ENCODE data around the gene CRYGD.
"Not testable (repeated sequence)": the region's sequence is repeated elsewhere in the genome, so short reads cannot be mapped to it uniquely, and the experiment has no call there.

Gene CRYGD

DNA sequence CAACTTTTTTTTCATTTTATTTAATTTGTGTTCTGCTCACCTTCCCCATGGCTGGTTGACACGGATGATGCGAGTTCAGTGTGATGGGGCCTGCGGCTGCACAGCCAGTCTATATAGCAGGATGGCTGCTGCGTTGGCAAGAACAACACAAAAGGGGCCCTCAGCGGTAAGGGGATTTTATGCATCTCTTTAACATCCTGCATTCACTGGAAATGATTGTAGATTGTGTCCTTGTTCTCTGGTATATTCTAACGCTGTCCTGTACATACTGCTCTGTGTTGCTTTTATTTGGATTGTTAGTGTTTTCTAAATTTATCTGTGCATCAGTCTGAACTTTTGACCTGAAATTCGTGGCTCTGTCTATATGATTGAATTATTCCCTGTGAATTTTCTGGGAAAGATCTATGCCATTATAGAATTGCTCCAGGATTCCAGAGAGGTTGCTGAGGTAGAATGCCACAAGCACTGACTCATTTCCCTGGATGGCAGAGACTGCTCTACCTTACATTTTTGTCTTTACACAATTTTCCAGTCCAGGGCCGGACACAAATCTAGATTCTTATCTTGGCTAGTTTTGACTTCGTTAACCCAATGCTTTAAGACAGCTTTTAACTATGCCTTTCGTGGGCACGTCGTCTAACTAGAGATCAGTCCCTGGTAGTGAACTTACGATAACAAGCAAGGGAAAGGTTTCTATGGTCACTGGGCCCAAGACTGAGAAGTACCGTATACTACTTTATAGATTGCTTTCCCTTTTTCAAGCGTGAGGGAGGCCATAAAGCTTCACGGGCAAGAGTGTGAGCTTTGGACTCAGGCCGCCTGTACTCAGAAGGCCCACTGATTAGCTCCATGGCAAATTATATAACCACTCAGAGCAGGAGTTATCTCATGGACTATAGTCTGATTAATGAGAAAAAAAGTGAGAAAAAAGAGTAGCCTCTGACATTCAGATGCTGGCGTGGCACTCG lies 5.7 kb upstream of the CRYGD start, which contains the start of gene CRYGC:
CRYGC (minus strand) TSS at position 85 of the 968 bp plus-strand sequence; CDS start at position 49, 36 bp downstream.
- no peak for DNase-seq

- no peak for DNase-seq
Measured at GRCh38 chr2:208128136-208128535, 3.8 kb upstream of the CRYGD start.

DNA sequence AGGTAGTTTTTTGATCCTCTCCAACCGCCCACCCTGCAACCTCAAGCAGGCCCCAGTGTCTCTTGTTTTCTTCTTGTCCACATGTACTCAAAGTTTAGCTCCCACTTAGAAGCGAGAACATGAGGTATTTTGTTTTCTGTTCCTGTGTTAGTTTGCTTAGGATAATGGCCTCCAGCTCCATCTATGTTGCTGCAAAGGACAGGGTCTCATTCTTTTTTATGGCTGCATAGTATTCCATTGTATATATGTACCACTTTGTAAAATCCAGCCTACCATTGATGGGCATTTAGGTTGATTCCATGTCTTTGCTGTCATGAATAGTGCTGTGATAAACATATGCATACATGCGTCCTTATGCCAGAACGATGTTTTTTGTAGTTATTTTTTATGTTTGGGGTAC lies 2.8 kb upstream of the CRYGD start:
- no peak for DNase-seq

GRCh38 chr2:208125251-208125650 lies 927 bp upstream of the CRYGD start:
- no peak for DNase-seq

- no peak for DNase-seq
Measured at GRCh38 chr2:208122248-208122647, 2.1 kb downstream of the CRYGD start.

DNA sequence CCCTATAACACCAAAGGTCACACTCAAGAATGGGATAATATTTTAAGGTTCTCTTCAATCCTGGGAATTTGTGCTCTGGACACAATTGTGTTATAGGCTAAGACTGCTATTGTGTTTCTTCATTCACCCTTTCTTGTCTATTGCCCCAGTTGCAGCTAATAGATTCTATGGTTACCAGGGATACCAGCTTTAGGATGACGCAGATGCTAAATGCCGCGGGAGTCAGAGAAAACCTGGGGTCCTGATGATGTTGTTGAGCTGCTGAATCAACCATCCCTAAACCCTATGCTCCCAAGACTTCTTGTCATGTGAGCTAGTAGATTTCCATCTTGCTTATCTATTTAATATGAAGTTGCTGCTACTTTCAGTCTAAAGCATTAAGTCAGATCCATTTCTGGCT lies 5.4 kb downstream of the CRYGD start:
- DNase-seq: no peak

- DNase-seq: not testable (repeated sequence)
Measured at GRCh38 chr2:208117390-208117789, 6.9 kb downstream of the CRYGD start.

DNA sequence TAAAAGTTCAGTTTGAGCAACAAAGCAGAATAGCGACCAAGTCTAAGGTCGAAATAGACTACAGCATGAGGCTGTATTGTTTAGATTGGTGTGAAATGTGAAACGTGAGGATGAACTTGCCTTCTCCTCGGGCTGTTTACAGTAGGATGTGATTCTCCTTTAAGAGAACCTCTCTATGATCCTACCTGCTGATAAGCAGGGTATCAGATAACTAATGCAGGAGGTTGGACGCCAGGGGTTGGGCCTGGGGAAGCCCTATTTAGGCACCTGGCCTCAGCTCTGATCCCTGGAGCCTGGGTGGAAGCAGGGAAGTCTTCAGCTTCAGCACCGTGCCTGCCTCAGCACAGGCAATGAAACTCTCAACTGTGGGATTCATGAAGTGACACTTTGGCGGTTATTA lies 11.4 kb downstream of the CRYGD start:
- no peak for DNase-seq

DNA sequence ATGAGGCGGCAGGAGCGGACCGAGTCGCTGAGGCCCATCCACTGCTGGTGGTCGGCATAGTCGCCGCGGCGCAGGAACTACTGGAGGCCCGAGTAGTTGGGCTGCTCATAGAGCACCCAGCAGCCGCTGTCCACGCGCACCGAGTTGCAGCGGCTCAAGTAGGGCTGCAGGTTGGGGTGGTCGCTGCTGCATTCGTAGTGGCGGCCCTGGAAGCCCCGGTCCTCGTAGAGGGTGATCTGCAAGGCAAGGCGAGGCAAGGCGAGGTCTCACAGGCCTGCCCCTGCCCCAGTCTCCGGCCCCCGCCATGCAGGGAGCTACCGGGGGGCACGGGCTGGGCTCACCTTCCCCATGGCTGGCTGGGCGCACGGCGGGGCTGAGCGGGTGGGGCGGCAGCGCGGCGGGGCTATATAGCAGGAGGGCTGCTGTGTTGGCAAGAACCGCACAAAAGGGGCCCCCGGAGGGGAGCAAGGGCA lies 12.0 kb downstream of the CRYGD start:
- DNase-seq: not testable (repeated sequence)

DNA sequence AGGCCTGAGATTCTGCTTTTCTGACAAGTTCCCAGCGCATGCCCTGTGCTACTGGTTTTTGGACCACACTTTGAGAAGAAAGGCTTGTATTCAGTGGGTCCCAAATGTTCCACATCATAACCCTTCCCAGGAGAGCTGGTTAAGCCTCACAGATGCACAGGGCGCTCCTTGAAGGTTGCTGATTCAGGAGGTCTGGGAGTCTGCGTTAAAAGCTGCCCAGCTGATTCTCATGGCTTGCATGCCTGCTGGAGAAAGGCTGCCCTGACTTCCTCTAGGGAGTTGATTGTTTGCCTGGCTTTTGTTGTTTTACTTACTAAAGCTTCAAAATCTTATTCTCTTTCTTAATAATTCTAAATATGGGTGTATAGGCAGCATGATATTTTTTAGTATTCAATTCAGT lies 20.7 kb downstream of the CRYGD start:
- DNase-seq: no peak

DNA sequence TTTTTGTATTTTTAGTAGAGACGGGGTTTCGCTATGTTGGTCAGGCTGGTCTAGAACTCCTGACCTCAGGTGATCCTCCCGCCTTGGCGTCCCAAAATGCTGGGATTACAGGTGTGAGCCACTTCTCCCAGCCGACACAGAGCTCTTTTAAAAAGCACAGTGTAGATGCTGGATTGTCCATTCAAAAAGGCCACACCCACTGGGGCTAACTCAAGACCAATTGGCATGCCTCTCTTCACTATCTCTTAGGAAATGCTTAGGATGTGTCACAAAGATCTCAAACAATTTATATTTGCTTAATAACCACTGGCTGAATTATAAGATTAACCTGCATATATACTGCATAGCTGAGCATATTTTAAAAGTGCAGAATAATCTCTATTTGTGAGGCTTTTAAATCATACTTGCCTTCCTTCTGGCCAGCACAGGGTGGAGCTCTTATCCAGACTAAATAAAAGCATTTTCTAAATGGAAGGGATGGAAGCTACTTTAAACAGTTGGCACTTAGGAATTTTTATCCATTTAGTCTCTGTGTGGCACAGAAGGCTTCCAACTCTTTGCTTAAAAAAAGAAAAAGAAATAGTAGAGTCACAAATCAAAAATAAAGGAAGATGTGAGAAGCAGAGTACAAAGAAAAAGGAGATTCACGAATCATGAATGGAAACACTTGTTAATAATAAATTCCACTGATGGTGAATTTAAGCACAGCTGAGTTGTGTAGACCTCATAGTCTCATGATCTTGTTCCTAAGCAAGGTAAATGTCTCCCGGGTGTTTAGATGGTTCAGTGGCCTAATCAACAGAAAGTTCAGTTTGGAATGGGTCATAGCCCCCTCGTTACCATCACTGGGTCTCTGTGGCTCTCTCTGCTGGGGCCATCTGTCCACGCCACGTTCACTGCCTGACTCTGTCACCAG lies 22.4 kb downstream of the CRYGD start:
- DNase-seq: peak; percentile 48

DNA sequence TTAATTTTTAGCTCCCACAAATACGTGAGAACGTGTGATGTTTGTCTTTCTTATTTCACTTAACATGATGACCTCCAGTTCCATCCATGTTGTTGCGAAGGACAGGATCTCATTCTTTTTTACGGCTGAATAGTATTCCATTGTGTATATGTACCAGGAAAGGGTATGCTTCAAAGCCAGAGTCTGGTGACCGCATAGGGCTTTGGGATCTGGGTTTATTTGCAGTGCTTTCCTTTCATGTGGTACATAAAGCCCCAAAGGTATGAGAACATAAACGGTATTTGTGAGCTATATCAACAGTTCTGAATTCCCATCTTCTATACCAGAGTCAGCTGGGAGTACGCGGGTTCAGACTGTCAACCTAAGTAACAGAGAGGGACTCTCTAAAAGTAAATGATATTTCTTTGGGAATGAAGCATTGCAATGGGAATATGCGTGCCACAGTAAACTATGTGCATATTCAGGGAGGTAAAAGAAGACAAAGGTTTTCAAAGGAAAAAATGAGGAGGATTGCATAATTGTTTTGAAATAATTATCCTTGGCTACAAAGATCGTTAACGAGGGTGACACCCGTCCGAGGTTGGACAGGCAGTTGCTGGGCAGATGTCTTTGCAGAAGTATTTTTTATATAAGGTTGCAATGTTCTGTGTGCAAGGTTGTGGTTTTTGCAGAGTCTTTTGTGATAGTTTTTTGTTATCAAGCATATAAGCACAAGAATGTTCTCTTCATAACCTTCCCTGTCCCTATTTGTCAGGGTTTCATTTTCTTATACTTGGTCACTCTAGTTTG lies 24.4 kb downstream of the CRYGD start:
- DNase-seq: no peak

GRCh38 chr2:208098701-208099100 lies 25.6 kb downstream of the CRYGD start:
- DNase-seq: not testable (repeated sequence)

DNA sequence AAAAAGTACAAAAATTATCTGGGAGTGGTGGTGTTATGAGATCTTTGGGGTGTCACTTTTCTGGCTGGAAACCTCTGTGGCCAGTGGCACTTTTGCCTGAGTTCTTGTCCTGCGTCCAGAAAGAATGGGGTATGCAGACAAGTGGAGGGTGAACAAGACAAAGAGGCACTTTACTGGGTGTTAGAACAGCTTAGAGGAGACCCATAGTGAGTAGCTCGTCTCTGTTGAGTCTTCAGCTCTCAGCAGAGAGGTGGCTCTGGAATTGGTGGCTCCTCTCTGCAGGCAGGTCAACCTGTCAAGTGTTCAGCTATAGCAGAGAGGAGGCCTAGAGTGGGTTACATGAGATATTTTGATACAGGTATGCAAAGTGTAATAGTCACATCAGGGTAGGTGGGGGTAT lies 26.1 kb downstream of the CRYGD start:
- no peak for DNase-seq

DNA sequence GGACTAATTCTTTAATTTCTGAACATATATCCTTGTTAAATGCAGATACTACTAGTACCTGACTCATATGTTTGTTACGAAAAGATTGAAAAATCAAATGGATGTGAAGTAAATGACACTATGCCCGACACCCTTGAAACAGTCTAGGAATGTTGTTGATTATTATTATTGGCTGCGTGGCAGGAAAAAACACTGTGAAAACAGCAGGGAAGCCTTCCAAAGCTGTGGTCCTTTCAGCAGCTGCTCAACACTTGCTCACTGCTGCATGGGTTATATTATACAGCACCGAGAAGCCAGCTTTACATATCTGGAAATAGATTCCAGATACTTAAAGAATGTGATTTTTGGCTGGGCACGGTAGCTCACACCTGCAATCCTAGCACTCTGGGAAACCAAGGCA lies 26.5 kb downstream of the CRYGD start:
- DNase-seq: no peak

- DNase-seq: no peak
Measured at GRCh38 chr2:208097313-208097712, 27.0 kb downstream of the CRYGD start.

DNA sequence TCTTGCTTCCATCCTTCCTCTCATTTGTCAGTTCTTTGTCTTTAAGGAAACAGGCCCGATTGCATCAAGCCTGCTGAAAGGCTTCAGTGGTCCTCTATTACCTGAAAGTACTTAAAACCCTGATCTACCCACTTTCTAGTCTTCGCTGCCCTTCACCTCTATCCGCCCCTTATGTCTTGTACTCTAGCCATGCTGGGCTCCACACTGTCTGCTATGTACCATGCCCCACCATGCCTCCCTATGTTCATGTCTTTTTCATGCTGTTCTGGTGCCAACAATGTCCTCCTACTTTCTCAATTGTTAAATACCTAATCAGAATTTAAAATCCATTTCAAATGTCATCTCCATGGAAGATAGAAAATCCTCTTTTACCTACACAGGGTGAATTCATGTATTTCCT lies 28.2 kb downstream of the CRYGD start:
- no peak for DNase-seq

- DNase-seq: no peak
Measured at GRCh38 chr2:208093128-208093527, 31.2 kb downstream of the CRYGD start.

GRCh38 chr2:208092093-208092832 lies 32.1 kb downstream of the CRYGD start:
- no peak for DNase-seq

GRCh38 chr2:208090420-208090819 lies 33.9 kb downstream of the CRYGD start:
- DNase-seq: no peak

DNA sequence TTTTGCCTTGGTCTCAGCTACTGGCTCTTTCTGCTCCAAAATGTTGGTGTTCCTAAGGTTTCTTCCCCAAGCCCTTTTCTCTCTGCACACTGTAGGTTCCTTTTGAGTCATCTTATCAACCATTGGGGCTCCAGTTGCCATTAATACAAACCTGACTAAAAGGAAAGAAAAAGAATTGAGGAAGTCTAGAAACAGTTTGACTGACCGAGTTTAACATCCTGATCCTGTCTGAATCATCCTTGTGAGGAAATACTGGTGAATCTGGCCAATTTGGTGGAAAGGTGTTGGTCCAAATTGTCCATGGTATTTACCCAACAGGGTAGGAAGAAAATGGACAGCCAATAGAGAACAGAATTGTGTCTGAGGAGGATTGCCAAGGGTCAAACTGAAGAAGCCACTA lies 38.3 kb downstream of the CRYGD start:
- no peak for DNase-seq

DNA sequence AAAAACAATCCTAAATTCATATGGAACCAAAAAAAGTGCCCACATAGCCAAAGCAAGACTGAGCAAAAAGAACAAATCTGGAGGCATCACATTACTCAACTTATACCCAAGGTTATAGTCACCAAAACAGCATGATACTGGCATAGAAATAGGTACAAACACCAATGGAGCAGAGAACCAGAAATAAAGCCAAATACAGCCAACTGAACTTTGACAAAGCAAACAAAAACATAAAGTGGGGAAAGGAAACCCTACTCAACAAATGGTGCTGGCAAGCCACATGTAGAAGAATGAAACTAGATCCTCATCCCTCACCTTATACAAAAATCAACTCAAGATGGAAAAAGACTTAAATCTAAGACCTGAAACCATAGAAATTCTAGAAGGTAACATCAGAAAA lies 40.5 kb downstream of the CRYGD start:
- no peak for DNase-seq

All from NCI-H1694 treated with DMSO at 0.1 percent for 48 hours (cell line).